Keratinocyte (primary cell): ENCODE data around the gene GDF11. TPM values are rescaled to one million over a fixed set of nuclear protein-coding genes. Genes with fewer than 3 reads are reported as not detected.
A peak's percentile ranks its signal among the peaks of the same experiment; 100 is the strongest.

Source experiments
- DNase-seq: peaks from one replicate; pipeline ENCODE4 v3.0.0-alpha.2; 2011; ENCODE audit warnings: low read depth, missing footprints, low spot score
- FAIRE-seq: peaks from 2 replicates; lab custom pipeline; 2011; peaks lifted over from hg19 to GRCh38; lab: Jason Lieb, UNC
- H2AFZ ChIP-seq: 2 replicates; pipeline ENCODE4 v1.6.0; 2012; ENCODE audit warnings: low read length, control low read depth, inconsistent platforms; ENCODE audit not compliant: control insufficient read depth
- H3K27ac ChIP-seq: 2 replicates; pipeline ENCODE4 v1.5.1; 2011; ENCODE audit warnings: low read length; ENCODE audit not compliant: control insufficient read depth, insufficient read depth
- H3K27me3 ChIP-seq: 3 replicates; pipeline ENCODE4 v1.6.0; 2011; ENCODE audit warnings: low read length; ENCODE audit not compliant: control insufficient read depth, insufficient read depth; ENCODE audit errors: extremely low read depth
- H3K36me3 ChIP-seq, 2 experiments: 2 replicates in 1 of 2; 3 replicates in 1 of 2; pipeline ENCODE4 v1.5.1; 2011; ENCODE audit warnings: low read length in 2 of 2, mild to moderate bottlenecking in 1 of 2; ENCODE audit not compliant: control insufficient read depth in 2 of 2, insufficient read depth in 2 of 2; ENCODE audit errors: extremely low read depth in 1 of 2
- H3K4me1 ChIP-seq: 3 replicates; pipeline ENCODE4 v1.5.1; 2011; ENCODE audit warnings: low read length; ENCODE audit not compliant: control insufficient read depth, insufficient read depth; ENCODE audit errors: extremely low read depth
- H3K4me2 ChIP-seq: 3 replicates; pipeline ENCODE4 v1.6.0; 2011; ENCODE audit warnings: low read depth, low read length; ENCODE audit not compliant: control insufficient read depth, insufficient read depth; ENCODE audit errors: extremely low read depth
- H3K4me3 ChIP-seq, 3 experiments: fragments of 200-600 bp in 1 of 3; sonication (generic) in 1 of 3; 2 replicates in 2 of 3; 3 replicates in 1 of 3; pipeline ENCODE4 v1.5.1; 2011 to 2016; ENCODE audit warnings: low read length in 3 of 3, mild to moderate bottlenecking in 3 of 3, control low read depth in 2 of 3, inconsistent platforms in 1 of 3, low read depth in 1 of 3, mixed read lengths in 1 of 3, mixed run types in 1 of 3, moderate library complexity in 1 of 3; ENCODE audit not compliant: control insufficient read depth in 2 of 3, insufficient read depth in 2 of 3; ENCODE audit errors: extremely low read depth in 1 of 3
- H3K79me2 ChIP-seq: 2 replicates; pipeline ENCODE4 v1.6.0; 2012; ENCODE audit warnings: low read length; ENCODE audit not compliant: control insufficient read depth, insufficient read depth
- H3K9ac ChIP-seq: 3 replicates; pipeline ENCODE4 v1.6.0; 2011; ENCODE audit warnings: low read length; ENCODE audit not compliant: control insufficient read depth, insufficient read depth; ENCODE audit errors: extremely low read depth
- H3K9me1 ChIP-seq: 3 replicates; pipeline ENCODE4 v1.6.0; 2011; ENCODE audit warnings: low read length; ENCODE audit not compliant: control insufficient read depth, insufficient read depth; ENCODE audit errors: extremely low read depth
- H3K9me3 ChIP-seq: 2 replicates; pipeline ENCODE4 v1.5.1; 2012; ENCODE audit warnings: low read depth, low read length; ENCODE audit not compliant: control insufficient read depth
- H4K20me1 ChIP-seq: 3 replicates; pipeline ENCODE4 v1.6.0; 2011; ENCODE audit warnings: low read length; ENCODE audit not compliant: control insufficient read depth, insufficient read depth; ENCODE audit errors: extremely low read depth
- EZH2 ChIP-seq: IDR thresholded peaks from one replicate; pipeline ENCODE4 v1.6.1; 2012; ENCODE audit warnings: inconsistent platforms, mild to moderate bottlenecking, low read length, moderate library complexity
- dilution Hi-C: fragments of 300-500 bp; cut with MboI; formaldehyde crosslinking; loops from one replicate; pipeline ENCODE4 v1.7.0; 2020; ENCODE audit warnings: low sequenced_read_pairs; ENCODE audit not compliant: extremely low pct_ligation_motif_present
- polyA plus RNA-seq, 5 experiments: library from polyadenylated mRNA; depleted of rRNA in 3 of 5; stranded (reverse) in 3 of 5; stranded (forward) in 1 of 5; unstranded in 1 of 5; fragments of >200 nt; gene quantifications; 1 replicate in 1 of 5; 2 replicates in 3 of 5; 3 replicates in 1 of 5; pipeline versions ENCODE4 v1.2.1 to v1.2.3, GENCODE V29; 2011 to 2012; ENCODE audit warnings: missing spikeins in 2 of 5, low read depth in 1 of 5, low replicate concordance in 1 of 5
- TF ChIP-seq, protein P1 (sequence below), 3 experiments: IDR thresholded peaks in 1 of 3; conservative IDR thresholded peaks in 1 of 3; optimal IDR thresholded peaks in 1 of 3; 2 replicates in 2 of 3; 3 replicates in 1 of 3; pipeline versions ENCODE3 to v1.5.1; 2011; ENCODE audit warnings: low read length in 3 of 3, mild to moderate bottlenecking in 3 of 3, moderate library complexity in 2 of 3, control low read depth in 1 of 3, inconsistent platforms in 1 of 3; ENCODE audit not compliant: insufficient read depth in 2 of 3; ENCODE audit errors: extremely low read depth in 1 of 3

Gene GDF11
- polyA plus RNA-seq, 1 donor (not counting 4 experiments of a cell fraction or from before 2014, with no cell fraction given), result 2.7 TPM

DNA sequence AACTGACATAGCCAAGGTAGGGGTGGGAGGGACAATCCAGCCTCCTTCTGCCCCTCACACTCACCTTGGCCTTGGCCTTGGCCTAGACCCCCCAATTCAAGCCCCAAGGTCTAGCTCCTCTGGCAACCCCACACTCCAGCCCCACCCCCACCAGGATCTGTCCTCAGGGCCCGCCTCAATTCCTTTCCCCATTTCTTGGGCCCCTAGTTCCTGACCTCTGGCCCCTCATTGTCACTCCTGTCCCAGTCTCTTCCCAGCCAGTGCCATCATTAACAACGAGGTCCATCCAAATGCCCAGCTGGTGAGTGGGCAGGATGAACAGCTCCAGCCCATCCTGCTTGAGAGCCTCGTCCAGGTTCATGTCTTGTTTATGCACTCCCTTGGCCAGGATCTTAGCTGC, 6.8 kb upstream of the GDF11 start:
- no peaks in the 10 kb centered on the region for H3K79me2 ChIP-seq
- TF ChIP-seq, protein P1, sequence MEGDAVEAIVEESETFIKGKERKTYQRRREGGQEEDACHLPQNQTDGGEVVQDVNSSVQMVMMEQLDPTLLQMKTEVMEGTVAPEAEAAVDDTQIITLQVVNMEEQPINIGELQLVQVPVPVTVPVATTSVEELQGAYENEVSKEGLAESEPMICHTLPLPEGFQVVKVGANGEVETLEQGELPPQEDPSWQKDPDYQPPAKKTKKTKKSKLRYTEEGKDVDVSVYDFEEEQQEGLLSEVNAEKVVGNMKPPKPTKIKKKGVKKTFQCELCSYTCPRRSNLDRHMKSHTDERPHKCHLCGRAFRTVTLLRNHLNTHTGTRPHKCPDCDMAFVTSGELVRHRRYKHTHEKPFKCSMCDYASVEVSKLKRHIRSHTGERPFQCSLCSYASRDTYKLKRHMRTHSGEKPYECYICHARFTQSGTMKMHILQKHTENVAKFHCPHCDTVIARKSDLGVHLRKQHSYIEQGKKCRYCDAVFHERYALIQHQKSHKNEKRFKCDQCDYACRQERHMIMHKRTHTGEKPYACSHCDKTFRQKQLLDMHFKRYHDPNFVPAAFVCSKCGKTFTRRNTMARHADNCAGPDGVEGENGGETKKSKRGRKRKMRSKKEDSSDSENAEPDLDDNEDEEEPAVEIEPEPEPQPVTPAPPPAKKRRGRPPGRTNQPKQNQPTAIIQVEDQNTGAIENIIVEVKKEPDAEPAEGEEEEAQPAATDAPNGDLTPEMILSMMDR (optimal IDR thresholded peaks at IDR 0.05 in 1 of 3, IDR thresholded peaks at IDR 0.05 in 1 of 3, conservative IDR thresholded peaks at IDR 0.05 in 1 of 3; ENCODE audit: extremely low read depth in 1 of 3, insufficient read depth in 2 of 3, low read length in 3 of 3), result no peak
- no peak for TF ChIP-seq EZH2
- dilution Hi-C loops, result no loop called here
- no peaks in the 10 kb centered on the region for H4K20me1 ChIP-seq
- H3K4me3 ChIP-seq, result no peak overlapping the region
- no peaks in the 10 kb centered on the region for H3K36me3 ChIP-seq
- no peak overlapping the region for H3K4me2 ChIP-seq
- peaks cover 6% of the 10 kb centered on the region for H3K4me1 ChIP-seq
- no peak overlapping the region for H3K9ac ChIP-seq
- no peaks in the 10 kb centered on the region for H3K9me1 ChIP-seq
- no peak overlapping the region for H2AFZ ChIP-seq
- FAIRE-seq (no peak), DNase-seq (no peak)
- no peaks in the 10 kb centered on the region for H3K9me3 ChIP-seq
- no peaks in the 10 kb centered on the region for H3K27me3 ChIP-seq
- H3K27ac ChIP-seq, result no peak overlapping the region

DNA sequence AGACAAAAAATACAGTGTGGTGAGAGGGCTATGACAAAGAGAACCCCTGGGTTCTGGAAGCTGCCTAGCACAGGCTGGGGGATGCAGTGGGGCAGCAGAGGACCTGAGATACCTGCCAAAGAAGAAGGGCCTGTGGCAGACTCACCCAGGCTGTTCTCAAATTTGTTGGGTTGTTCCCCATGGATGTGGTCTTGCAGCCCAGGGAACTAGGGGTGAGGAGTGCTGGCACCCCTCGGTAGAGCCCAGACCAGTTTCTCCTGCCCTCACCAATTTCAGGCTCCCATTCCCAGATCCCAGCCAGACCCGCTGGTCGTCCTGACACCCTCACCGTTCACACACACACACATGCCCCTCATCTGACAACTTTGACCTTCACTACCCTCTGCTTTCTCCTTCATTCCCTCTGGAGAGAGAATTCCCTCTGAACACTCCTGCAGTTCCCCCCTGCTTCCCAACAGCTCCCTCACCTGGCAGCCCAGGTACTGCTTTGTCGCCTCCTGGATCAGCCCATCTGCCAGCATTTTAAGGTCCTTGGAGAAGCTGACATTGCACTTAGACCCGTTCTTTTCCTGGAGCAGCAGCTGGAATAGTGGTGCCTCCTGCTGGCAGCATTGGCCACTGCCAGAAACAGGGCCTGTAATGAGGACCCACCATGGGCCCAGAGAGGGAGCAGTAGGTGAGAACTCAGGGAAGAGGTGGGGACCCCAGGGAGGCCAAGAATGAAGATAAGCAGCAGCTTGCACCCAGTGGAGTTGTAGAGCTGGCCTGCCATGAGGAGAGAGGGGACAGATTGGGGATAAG, 5.9 kb upstream of the GDF11 start:
- Histone ChIP-seq H4K20me1 (no peaks in the 10 kb centered on the region), H3K9me3 (no peaks in the 10 kb centered on the region), H3K9me1 (no peaks in the 10 kb centered on the region), H2AFZ (no peak overlapping the region), H3K9ac (no peak overlapping the region), H3K4me3 (no peak overlapping the region), H3K36me3 (no peaks in the 10 kb centered on the region), H3K27ac (no peak overlapping the region), H3K4me1 (peaks cover 6% of the 10 kb centered on the region), H3K79me2 (no peaks in the 10 kb centered on the region), H3K4me2 (no peak overlapping the region), H3K27me3 (no peaks in the 10 kb centered on the region)
- FAIRE-seq (no peak), DNase-seq (peak; percentile 71)
- dilution Hi-C loops, result no loop called here
- TF ChIP-seq EZH2, result no peak
- TF ChIP-seq, protein P1 (optimal IDR thresholded peaks at IDR 0.05 in 1 of 3, IDR thresholded peaks at IDR 0.05 in 1 of 3, conservative IDR thresholded peaks at IDR 0.05 in 1 of 3; ENCODE audit: extremely low read depth in 1 of 3, insufficient read depth in 2 of 3, low read length in 3 of 3), result peak; percentile 81 to 96 (median 82)
